IMR-90 (cell line): Measurements from ENCODE around the gene ZFPL1. TPM values are rescaled to one million over a fixed set of nuclear protein-coding genes. Genes with fewer than 3 reads are reported as not detected.

ENCODE experiments used
- ATAC-seq: fragments of 200-7000 bp; cut with Tn5 transposase; 2 replicates; pipeline ENCODE4 v1.9.1; 2020; ENCODE audit warnings: low read depth, mild to moderate bottlenecking, moderate library complexity
- BruUV-seq: library from RNA; stranded (reverse); fragments of 400-500 nt; replicated peaks from 2 replicates; lab custom pipeline; 2021; lab: Mats Ljungman, UMichigan
- CTCF ChIA-PET: fragments of 300-600 bp; formaldehyde crosslinking; extraction: SDS; loops from one replicate; lab custom pipeline; 2021; ENCODE audit warnings: antibody characterized with exemption; lab: Yijun Ruan, JAX
- POLR2A ChIA-PET: fragments of 300-600 bp; sonication (Branson Sonifier 250); formaldehyde crosslinking; loops from one replicate; lab custom pipeline; 2022; ENCODE audit warnings: antibody characterized with exemption; ENCODE audit not compliant: unreplicated experiment; lab: Charles Lee
- DNase-seq: peaks from one replicate; pipeline ENCODE4 v3.0.0; 2013
- H2AFZ ChIP-seq: replicated peaks from 2 replicates; pipeline ENCODE3; 2013; ENCODE audit warnings: low read length, mild to moderate bottlenecking; ENCODE audit not compliant: poor library complexity
- H2AK5ac ChIP-seq: 2 replicates; pipeline ENCODE4 v1.6.1; 2013; ENCODE audit warnings: low read depth, low read length, inconsistent platforms
- H2AK9ac ChIP-seq: replicated peaks from 2 replicates; pipeline ENCODE3; 2013; ENCODE audit warnings: mild to moderate bottlenecking, low read depth, low read length, moderate library complexity; ENCODE audit not compliant: poor library complexity
- H2BK120ac ChIP-seq: 2 replicates; pipeline ENCODE4 v1.6.1; 2013; ENCODE audit warnings: low read depth, low read length, inconsistent platforms
- H2BK15ac ChIP-seq: 3 replicates; pipeline ENCODE4 v1.6.1; 2013; ENCODE audit warnings: low read depth, low read length, inconsistent platforms
- H2BK20ac ChIP-seq: 2 replicates; pipeline ENCODE4 v1.6.1; 2013; ENCODE audit warnings: low read depth, mild to moderate bottlenecking, inconsistent platforms, low read length, moderate library complexity
- H2BK5ac ChIP-seq: 2 replicates; pipeline ENCODE4 v1.6.1; 2013; ENCODE audit warnings: mild to moderate bottlenecking, low read depth, low read length, inconsistent platforms; ENCODE audit not compliant: poor library complexity, severe bottlenecking
- H3K14ac ChIP-seq: replicated peaks from 2 replicates; pipeline ENCODE4 v1.6.1; 2013; ENCODE audit warnings: low read depth, low read length, inconsistent platforms
- H3K18ac ChIP-seq: 2 replicates; pipeline ENCODE4 v1.6.1; 2013; ENCODE audit warnings: low read depth, low read length, control low read depth
- H3K23ac ChIP-seq: 2 replicates; pipeline ENCODE4 v1.6.1; 2013; ENCODE audit warnings: low read depth, low read length, inconsistent platforms
- H3K27ac ChIP-seq: 2 replicates; pipeline ENCODE4 v1.5.1; 2013; ENCODE audit warnings: mild to moderate bottlenecking, control low read depth, low read length; ENCODE audit not compliant: insufficient read depth
- H3K27me3 ChIP-seq: 2 replicates; pipeline ENCODE4 v1.6.1; 2013; ENCODE audit warnings: low read length; ENCODE audit not compliant: control insufficient read depth, insufficient read depth
- H3K36me3 ChIP-seq: 2 replicates; pipeline ENCODE4 v1.6.1; 2013; ENCODE audit warnings: low read length, mixed read lengths; ENCODE audit not compliant: control insufficient read depth, insufficient read depth
- H3K4ac ChIP-seq: 2 replicates; pipeline ENCODE4 v1.6.1; 2013; ENCODE audit warnings: low read depth, low read length, inconsistent platforms
- H3K4me1 ChIP-seq: 2 replicates; pipeline ENCODE4 v1.6.1; 2013; ENCODE audit warnings: low read length, mixed read lengths; ENCODE audit not compliant: control insufficient read depth, insufficient read depth
- H3K4me2 ChIP-seq: 2 replicates; pipeline ENCODE4 v1.6.1; 2013; ENCODE audit warnings: low read depth, mild to moderate bottlenecking, control low read depth, low read length, moderate library complexity
- H3K4me3 ChIP-seq: 2 replicates; pipeline ENCODE4 v1.5.1; 2013; ENCODE audit warnings: low read depth, mild to moderate bottlenecking, control low read depth, low read length, moderate library complexity; ENCODE audit not compliant: insufficient read depth
- H3K56ac ChIP-seq: 2 replicates; pipeline ENCODE4 v1.6.1; 2013; ENCODE audit warnings: low read length, inconsistent platforms; ENCODE audit not compliant: insufficient read depth; ENCODE audit errors: extremely low read depth
- H3K79me1 ChIP-seq, 2 experiments: 2 replicates each; pipeline ENCODE4 v1.6.1; 2013; ENCODE audit warnings: low read length in 2 of 2, inconsistent platforms in 1 of 2, low read depth in 1 of 2
- H3K9ac ChIP-seq: 2 replicates; pipeline ENCODE4 v1.6.1; 2013; ENCODE audit warnings: low read depth, low read length, control low read depth
- H3K9me1 ChIP-seq: 2 replicates; pipeline ENCODE4 v1.6.1; 2013; ENCODE audit warnings: low read length, inconsistent platforms; ENCODE audit not compliant: insufficient read depth
- H3K9me3 ChIP-seq: 2 replicates; pipeline ENCODE4 v1.6.1; 2013; ENCODE audit warnings: low read length; ENCODE audit not compliant: control insufficient read depth, insufficient read depth
- H4K20me1 ChIP-seq: 2 replicates; pipeline ENCODE4 v1.6.1; 2013; ENCODE audit warnings: low read length, inconsistent platforms; ENCODE audit not compliant: insufficient read depth
- H4K5ac ChIP-seq: 2 replicates; pipeline ENCODE4 v1.6.1; 2013; ENCODE audit warnings: mild to moderate bottlenecking, low read depth, low read length, control low read depth
- H4K8ac ChIP-seq, 2 experiments: 2 replicates each; pipeline ENCODE4 v1.6.1; 2013; ENCODE audit warnings: low read depth in 2 of 2, low read length in 2 of 2, control low read depth in 1 of 2, inconsistent platforms in 1 of 2
- H4K91ac ChIP-seq: 2 replicates; pipeline ENCODE4 v1.6.1; 2013; ENCODE audit warnings: low read depth, low read length, inconsistent platforms; ENCODE audit not compliant: insufficient read depth
- BHLHE40 ChIP-seq: fragments of 150-350 bp; IDR thresholded peaks from 2 replicates; pipeline ENCODE4 v1.6.1; 2016; ENCODE audit warnings: mild to moderate bottlenecking, low read depth, low read length
- CEBPB ChIP-seq: IDR thresholded peaks from 2 replicates; pipeline ENCODE4 v1.6.1; 2012; ENCODE audit warnings: low read depth, low read length, improper control_type of control experiment
- CHD1 ChIP-seq: IDR thresholded peaks from 2 replicates; pipeline ENCODE4 v1.6.1; 2012; ENCODE audit warnings: low read depth, low read length, improper control_type of control experiment
- ELK1 ChIP-seq: fragments of 150-350 bp; IDR thresholded peaks from 2 replicates; pipeline ENCODE4 v1.6.1; 2016; ENCODE audit warnings: low read depth, mild to moderate bottlenecking, low read length, moderate library complexity, borderline replicate concordance
- MXI1 ChIP-seq: IDR thresholded peaks from 2 replicates; pipeline ENCODE4 v1.6.1; 2012; ENCODE audit warnings: low read depth, mild to moderate bottlenecking, low read length, moderate library complexity, borderline replicate concordance
- POLR2A ChIP-seq: IDR thresholded peaks from 2 replicates; pipeline ENCODE4 v1.6.1; 2012; ENCODE audit warnings: mild to moderate bottlenecking, low read depth, low read length
- RAD21 ChIP-seq: IDR thresholded peaks from 2 replicates; pipeline ENCODE4 v1.6.1; 2012; ENCODE audit warnings: low read length, improper control_type of control experiment
- RFX5 ChIP-seq: IDR thresholded peaks from 2 replicates; pipeline ENCODE4 v1.8.0; 2012; ENCODE audit warnings: low read depth, mild to moderate bottlenecking, low read length, moderate library complexity
- WGBS, 2 experiments: methylation state at CpG; one replicate each; pipeline versions ENCODE4 v1.1.5 to v1.1.7; 2013; ENCODE audit warnings: missing lambda C conversion rate in 2 of 2; ENCODE audit not compliant: insufficient read length in 1 of 2; ENCODE audit errors: extremely low coverage in 2 of 2; 5-methylcytosine and 5-hydroxymethylcytosine counted together
- dilution Hi-C: fragments of 300-500 bp; cut with HindIII; formaldehyde crosslinking; loops from one replicate; pipeline ENCODE4 v1.14.3; 2018; ENCODE audit warnings: low sequenced_read_pairs; ENCODE audit not compliant: unreplicated experiment
- in situ Hi-C: fragments of 300-500 bp; cut with MboI; formaldehyde crosslinking; loops from 3 replicates; pipeline ENCODE4 v1.14.3; 2019; ENCODE audit warnings: low sequenced_read_pairs, inconsistent platforms, mixed read lengths
- intact Hi-C: fragments of 100-400 bp; cut with micrococcal nuclease; formaldehyde crosslinking; loops from 2 replicates; pipeline ENCODE4 v1.10.0; 2022
- polyA plus RNA-seq, 3 experiments: library from polyadenylated mRNA; depleted of rRNA; stranded (reverse); fragments of >200 nt; gene quantifications; 2 replicates each; pipeline ENCODE4 v1.2.3, GENCODE V29; 2012; ENCODE audit warnings: low replicate concordance in 1 of 3
- total RNA-seq: library from RNA; depleted of rRNA; stranded (reverse); fragments of >200 nt; gene quantifications from 2 replicates; pipeline ENCODE4 v1.2.3, GENCODE V29; 2012

The ZFPL1 gene
- total and polyA plus RNA-seq, 2 of the 4 experiments (the other 2 are of a cell fraction), result 24.0 to 67.5 TPM

- Histone ChIP-seq H3K14ac (no peak overlapping the region), H3K27me3 (no peaks in the 10 kb centered on the region), H2BK20ac (no peak overlapping the region), H3K4me3 (no peak overlapping the region), H3K18ac (no peak overlapping the region), H3K4ac (no peak overlapping the region), H2AK9ac (peak overlapping the region; percentile 42), H3K9me3 (no peaks in the 10 kb centered on the region), H3K9me1 (no peaks in the 10 kb centered on the region; the same call in 1 of the 2 replicates), H2AK5ac (no peak overlapping the region), H4K91ac (no peak overlapping the region), H4K8ac (no peak overlapping the region), H2BK120ac (no peak overlapping the region), H2BK15ac (no peak overlapping the region), H3K36me3 (no peaks in the 10 kb centered on the region; the same call in none of the 2 replicates), H3K4me1 (no peaks in the 10 kb centered on the region), H3K23ac (no peak overlapping the region), H3K9ac (no peak overlapping the region), H2AFZ (no peak overlapping the region), H3K79me1 (peaks cover 0 to 6% of the 10 kb centered on the region in 2 experiments; a peak in 1 of 4 replicates), H3K56ac (no peak overlapping the region), H4K20me1 (no peaks in the 10 kb centered on the region), H3K27ac (no peak overlapping the region), H2BK5ac (no peak overlapping the region), H3K4me2 (no peak overlapping the region), H4K5ac (no peak overlapping the region)
- ATAC-seq (no peak), DNase-seq (no peak)
- WGBS, 2 experiments, result no CpG with 5 or more reads among the region's 4 CpGs
- TF ChIP-seq MXI1, result no peak
- TF ChIP-seq CHD1, result no peak
- TF ChIP-seq POLR2A, result no peak
- no peak for TF ChIP-seq RFX5
- no peak for TF ChIP-seq CEBPB
- TF ChIP-seq BHLHE40, result no peak
- no peak for TF ChIP-seq ELK1
- no peak for TF ChIP-seq RAD21
- in situ Hi-C loops (no loop called here), dilution Hi-C loops (no loop called here), intact Hi-C loops (no loop called here)
- BruUV-seq, result no TSS peak
- ChIA-PET CTCF (no interaction called here), POLR2A (no interaction called here)
Measured at GRCh38 chr11:65071907-65072630, 12.0 kb upstream of the ZFPL1 start.
